H9 (cell line): ENCODE data around the gene MRM3. TPM values are rescaled to one million over a fixed set of nuclear protein-coding genes. Genes with fewer than 3 reads are reported as not detected.

ENCODE experiments used
- DNase-seq: peaks from one replicate; pipeline ENCODE4 v3.0.0-alpha.2; 2017
- H2AFZ ChIP-seq: one replicate; pipeline ENCODE4 v1.6.1; 2013; ENCODE audit warnings: mild to moderate bottlenecking, low read length, control low read depth, moderate library complexity
- H2AK5ac ChIP-seq: 2 replicates; pipeline ENCODE4 v1.6.1; 2013; ENCODE audit warnings: low read length, control low read depth, mixed read lengths; ENCODE audit not compliant: insufficient read length
- H2BK120ac ChIP-seq: one replicate; pipeline ENCODE4 v1.6.1; 2013; ENCODE audit warnings: low read depth, mild to moderate bottlenecking, low read length, control low read depth, inconsistent platforms; ENCODE audit not compliant: poor library complexity, severe bottlenecking
- H2BK12ac ChIP-seq: 2 replicates; pipeline ENCODE4 v1.6.1; 2013; ENCODE audit warnings: low read length, control low read depth, mixed read lengths, low read depth; ENCODE audit not compliant: insufficient read length
- H2BK15ac ChIP-seq: 2 replicates; pipeline ENCODE4 v1.6.1; 2013; ENCODE audit warnings: low read depth, low read length, control low read depth
- H2BK20ac ChIP-seq: one replicate; pipeline ENCODE4 v1.6.1; 2013; ENCODE audit warnings: low read depth, mild to moderate bottlenecking, low read length, control low read depth, inconsistent platforms; ENCODE audit not compliant: poor library complexity, severe bottlenecking
- H2BK5ac ChIP-seq: 2 replicates; pipeline ENCODE4 v1.6.1; 2013; ENCODE audit warnings: low read length, control low read depth, mixed read lengths; ENCODE audit not compliant: insufficient read length
- H3K14ac ChIP-seq: 2 replicates; pipeline ENCODE4 v1.6.1; 2013; ENCODE audit warnings: low read length, control low read depth; ENCODE audit not compliant: insufficient read depth
- H3K18ac ChIP-seq: 2 replicates; pipeline ENCODE4 v1.6.1; 2013; ENCODE audit warnings: low read depth, mild to moderate bottlenecking, mixed read lengths, low read length, control low read depth; ENCODE audit not compliant: insufficient read length
- H3K23ac ChIP-seq: 2 replicates; pipeline ENCODE4 v1.6.1; 2013; ENCODE audit warnings: low read length, control low read depth, mixed read lengths, low read depth; ENCODE audit not compliant: insufficient read length
- H3K23me2 ChIP-seq: 2 replicates; pipeline ENCODE4 v1.6.1; 2013; ENCODE audit warnings: low read depth, mild to moderate bottlenecking, mixed read lengths, low read length, control low read depth; ENCODE audit not compliant: insufficient read length, poor library complexity, severe bottlenecking
- H3K27ac ChIP-seq: 2 replicates; pipeline ENCODE4 v1.5.1; 2013; ENCODE audit warnings: low read length, control low read depth, mixed read lengths, low read depth; ENCODE audit not compliant: insufficient read length
- H3K27me3 ChIP-seq: 2 replicates; pipeline ENCODE4 v1.6.1; 2013; ENCODE audit warnings: low read length, control low read depth, inconsistent platforms; ENCODE audit not compliant: insufficient read depth
- H3K4ac ChIP-seq: 2 replicates; pipeline ENCODE4 v1.6.1; 2013; ENCODE audit warnings: low read depth, mild to moderate bottlenecking, control low read depth, inconsistent platforms, low read length, moderate library complexity
- H3K4me1 ChIP-seq: 2 replicates; pipeline ENCODE4 v1.6.1; 2013; ENCODE audit warnings: low read length, control low read depth, inconsistent platforms; ENCODE audit not compliant: insufficient read depth
- H3K4me2 ChIP-seq: 2 replicates; pipeline ENCODE4 v1.6.1; 2013; ENCODE audit warnings: low read length, control low read depth, mixed read lengths; ENCODE audit not compliant: insufficient read length, insufficient read depth
- H3K56ac ChIP-seq: 2 replicates; pipeline ENCODE4 v1.6.1; 2013; ENCODE audit warnings: low read depth, mild to moderate bottlenecking, mixed read lengths, low read length, control low read depth; ENCODE audit not compliant: insufficient read length
- H3K79me1 ChIP-seq: 2 replicates; pipeline ENCODE4 v1.6.1; 2013; ENCODE audit warnings: low read depth, mild to moderate bottlenecking, moderate library complexity, low read length, control low read depth, inconsistent platforms; ENCODE audit not compliant: insufficient read depth, poor library complexity, severe bottlenecking
- H3K79me2 ChIP-seq: 2 replicates; pipeline ENCODE4 v1.6.1; 2013; ENCODE audit warnings: low read length, control low read depth, inconsistent platforms; ENCODE audit not compliant: insufficient read depth
- H3K9ac ChIP-seq: 2 replicates; pipeline ENCODE4 v1.6.1; 2013; ENCODE audit warnings: low read length, control low read depth, mixed read lengths; ENCODE audit not compliant: insufficient read length; ENCODE audit errors: extremely low read depth
- H3K9me3 ChIP-seq: one replicate; pipeline ENCODE4 v1.6.1; 2013; ENCODE audit warnings: low read depth, low read length, inconsistent platforms; ENCODE audit not compliant: control insufficient read depth
- H3T11ph ChIP-seq: one replicate; pipeline ENCODE4 v1.6.1; 2013; ENCODE audit warnings: mild to moderate bottlenecking, low read length, control low read depth, inconsistent platforms
- H4K20me1 ChIP-seq: one replicate; pipeline ENCODE4 v1.6.1; 2013; ENCODE audit not compliant: control insufficient read depth, insufficient read length, insufficient read depth
- H4K5ac ChIP-seq: 2 replicates; pipeline ENCODE4 v1.6.1; 2013; ENCODE audit warnings: low read depth, mild to moderate bottlenecking, mixed read lengths, low read length, control low read depth; ENCODE audit not compliant: insufficient read length
- H4K8ac ChIP-seq: replicated peaks from 2 replicates; pipeline ENCODE4 v1.6.1; 2013; ENCODE audit warnings: low read length, control low read depth, mixed read lengths, low read depth; ENCODE audit not compliant: insufficient read length
- H4K91ac ChIP-seq: 2 replicates; pipeline ENCODE4 v1.6.1; 2013; ENCODE audit warnings: low read depth, mild to moderate bottlenecking, moderate library complexity, mixed read lengths, low read length, control low read depth; ENCODE audit not compliant: insufficient read length
- H3K27ac Mint-ChIP-seq, 3 experiments: 2 replicates in 2 of 3; 3 replicates in 1 of 3; pipeline ENCODE4 v1.8.0; 2020 to 2021; ENCODE audit warnings: mixed read lengths in 3 of 3, mild to moderate bottlenecking in 1 of 3, moderate library complexity in 1 of 3
- H3K27me3 Mint-ChIP-seq: 2 replicates; pipeline ENCODE4 v1.8.0; 2021; ENCODE audit warnings: low read depth, mild to moderate bottlenecking, moderate library complexity, mixed read lengths
- H3K36me3 Mint-ChIP-seq, 3 experiments: 2 replicates in 2 of 3; 3 replicates in 1 of 3; pipeline ENCODE4 v1.8.0; 2020 to 2021; ENCODE audit warnings: low read depth in 3 of 3, mixed read lengths in 3 of 3; ENCODE audit not compliant: insufficient read depth in 1 of 3
- H3K4me1 Mint-ChIP-seq, 2 experiments: 2 replicates each; pipeline ENCODE4 v1.8.0; 2020; ENCODE audit warnings: mixed read lengths in 2 of 2
- H3K4me3 Mint-ChIP-seq, 2 experiments: 2 replicates in 1 of 2; 3 replicates in 1 of 2; pipeline ENCODE4 v1.8.0; 2020 to 2021; ENCODE audit warnings: mild to moderate bottlenecking in 2 of 2, mixed read lengths in 2 of 2, moderate library complexity in 1 of 2
- H3K9me3 Mint-ChIP-seq, 2 experiments: 2 replicates in 1 of 2; 3 replicates in 1 of 2; pipeline ENCODE4 v1.8.0; 2020; ENCODE audit warnings: mild to moderate bottlenecking in 2 of 2, mixed read lengths in 2 of 2, moderate library complexity in 1 of 2
- CTCF ChIP-seq: fragments of 200-600 bp; sonication (generic); conservative IDR thresholded peaks from 3 replicates; pipeline ENCODE4 v1.8.0; 2021; ENCODE audit warnings: antibody characterized with exemption, mild to moderate bottlenecking
- WGBS: extraction: QIAGEN DNeasy Blood & Tissue Kit; methylation state at CpG from one replicate; pipeline ENCODE4 v1.1.7; 2013; ENCODE audit warnings: missing lambda C conversion rate, low lambda C conversion rate, mixed read lengths; ENCODE audit not compliant: insufficient read length; ENCODE audit errors: extremely low coverage; 5-methylcytosine and 5-hydroxymethylcytosine counted together
- total RNA-seq: library from RNA; stranded (reverse); gene quantifications from 2 replicates; pipeline ENCODE4 v1.2.1, GENCODE V29; 2021

MRM3 gene
- total RNA-seq, 1 experiment from 2014 or later, result 25.3 TPM

- no peak for TF ChIP-seq CTCF
- H3K9me3 ChIP-seq, result no peaks in the 10 kb centered on the region
- H3K27ac ChIP-seq, result no peak overlapping the region
- H3K4me1 Mint-ChIP-seq, result peaks cover 30 to 36% of the 10 kb centered on the region in 2 experiments
- H2AFZ ChIP-seq, result no peak overlapping the region
- peaks cover 9% of the 10 kb centered on the region; the same call in 1 of the 2 replicates for H3K79me2 ChIP-seq
- no peak overlapping the region for H3K56ac ChIP-seq
- H4K8ac ChIP-seq, result no peak overlapping the region
- no peaks in the 10 kb centered on the region for H3K27me3 Mint-ChIP-seq
- H3K23ac ChIP-seq, result no peak overlapping the region
- peak overlapping the region; percentile 59 for H3K4me2 ChIP-seq
- no peak overlapping the region for H2BK15ac ChIP-seq
- peak overlapping the region; percentile 66 for H3K14ac ChIP-seq
- no peaks in the 10 kb centered on the region for H3K4me1 ChIP-seq
- peak overlapping the region; percentile 46 for H3K18ac ChIP-seq
- H3K4me3 Mint-ChIP-seq, result peak overlapping the region; percentile 96
- H3K36me3 Mint-ChIP-seq, result peaks cover 45 to 56% (median 52%) of the 10 kb centered on the region in 3 experiments
- no peak overlapping the region for H4K5ac ChIP-seq
- H3K27ac Mint-ChIP-seq, result peak overlapping the region in 2 of 3 experiments; percentile 71 to 95; a peak in 4 of 7 replicates
- H3K79me1 ChIP-seq, result peaks cover 3% of the 10 kb centered on the region
- no peak overlapping the region for H2BK120ac ChIP-seq
- H3T11ph ChIP-seq, result no peak overlapping the region
- peaks cover 7% of the 10 kb centered on the region for H3K23me2 ChIP-seq
- no CpG with 5 or more reads among the region's 49 CpGs for WGBS
- no peak overlapping the region for H2BK12ac ChIP-seq
- H4K91ac ChIP-seq, result no peak overlapping the region
- H2BK20ac ChIP-seq, result no peak overlapping the region
- no peak for DNase-seq
- H3K4ac ChIP-seq, result no peak overlapping the region
- peaks cover 3% of the 10 kb centered on the region for H4K20me1 ChIP-seq
- H3K27me3 ChIP-seq, result no peaks in the 10 kb centered on the region
- no peak overlapping the region for H2BK5ac ChIP-seq
- H3K9ac ChIP-seq, result peak overlapping the region; percentile 45
- H3K9me3 Mint-ChIP-seq, result peaks cover 18 to 24% of the 10 kb centered on the region in 2 experiments
- H2AK5ac ChIP-seq, result no peak overlapping the region
Observed at GRCh38 chr17:751269-752001, 30.7 kb upstream of the MRM3 start.
